HCT116 (cell line): ENCODE results near the gene IL15. TPM values are rescaled to one million over a fixed set of nuclear protein-coding genes. Genes with fewer than 3 reads are reported as not detected.

Experiments used
- ATAC-seq: fragments of 200-7000 bp; cut with Tn5 transposase; 2 replicates; pipeline ENCODE4 v1.9.1; 2020; ENCODE audit warnings: mild to moderate bottlenecking, moderate library complexity
- BruUV-seq: library from RNA; stranded (reverse); fragments of 400-500 nt; replicated peaks from 2 replicates; lab custom pipeline; 2021; lab: Mats Ljungman, UMichigan
- CTCF ChIA-PET: fragments of 300-600 bp; sonication (Branson Sonifier 250); formaldehyde crosslinking; loops from one replicate; lab custom pipeline; 2021; ENCODE audit warnings: antibody characterized with exemption; lab: Charles Lee
- POLR2A ChIA-PET: fragments of 300-600, 350-600 bp; sonication (Branson Sonifier 250); formaldehyde crosslinking; loops from one replicate; lab custom pipeline; 2021; ENCODE audit warnings: antibody characterized with exemption; lab: Charles Lee
- RAD21 ChIA-PET, 2 experiments: fragments of 300-600 bp; sonication (Branson Sonifier 250); formaldehyde crosslinking; loops; one replicate each; lab custom pipeline; 2023; ENCODE audit warnings: low total read pairs in 2 of 2; ENCODE audit not compliant: uncharacterized antibody in 2 of 2, unreplicated experiment in 2 of 2, low non-redundant PET in 1 of 2; lab: Charles Lee
- DNase-seq: peaks from one replicate; pipeline ENCODE4 v3.0.0-alpha.2; 2010; ENCODE audit warnings: low read depth, low spot score
- H2AFZ ChIP-seq: fragments of 200-600 bp; shearing (Covaris generic), sonication (generic); 2 replicates; pipeline ENCODE4 v1.6.1; 2017; ENCODE audit warnings: low read depth, mixed run types, mixed read lengths, antibody characterized with exemption, low read length; ENCODE audit not compliant: poor library complexity, severe bottlenecking
- H3K27ac ChIP-seq: 2 replicates; pipeline ENCODE4 v1.5.1; 2012; ENCODE audit warnings: low read depth, low read length
- H3K27me3 ChIP-seq: fragments of 200-600 bp; sonication (generic); 2 replicates; pipeline ENCODE4 v1.6.1; 2016; ENCODE audit warnings: mixed run types, low read length, mixed read lengths; ENCODE audit not compliant: insufficient read depth
- H3K36me3 ChIP-seq, 2 experiments: fragments of 200-500 bp in 1 of 2; fragments of 200-600 bp in 1 of 2; sonication (Bioruptor generic) in 1 of 2; sonication (generic) in 1 of 2; 2 replicates each; pipeline versions ENCODE4 v1.5.1 to v1.6.1; 2014 to 2016; ENCODE audit warnings: low read length in 2 of 2, inconsistent platforms in 1 of 2, mixed read lengths in 1 of 2, mixed run types in 1 of 2; ENCODE audit not compliant: insufficient read depth in 2 of 2, control insufficient read depth in 1 of 2
- H3K4me1 ChIP-seq, 2 experiments: fragments of 200-600 bp in 1 of 2; sonication (generic) in 1 of 2; 2 replicates each; pipeline versions ENCODE4 v1.5.1 to v1.6.1; 2012 to 2017; ENCODE audit warnings: low read length in 2 of 2, inconsistent platforms in 1 of 2, mild to moderate bottlenecking in 1 of 2, mixed read lengths in 1 of 2, mixed run types in 1 of 2, moderate library complexity in 1 of 2; ENCODE audit not compliant: insufficient read depth in 2 of 2, control insufficient read depth in 1 of 2
- H3K4me2 ChIP-seq: fragments of 200-600 bp; sonication (generic); 2 replicates; pipeline ENCODE4 v1.6.1; 2017; ENCODE audit warnings: mixed run types, low read length, mixed read lengths
- H3K4me3 ChIP-seq, 2 experiments: fragments of 200-600 bp in 1 of 2; sonication (generic) in 1 of 2; replicated peaks in 1 of 2; 2 replicates each; pipeline ENCODE4 v1.5.1; 2011 to 2016; ENCODE audit warnings: low read length in 2 of 2, control low read depth in 1 of 2, low read depth in 1 of 2, mild to moderate bottlenecking in 1 of 2, mixed read lengths in 1 of 2, mixed run types in 1 of 2
- H3K79me2 ChIP-seq: fragments of 200-600 bp; sonication (generic); 2 replicates; pipeline ENCODE4 v1.6.1; 2017; ENCODE audit warnings: mild to moderate bottlenecking, mixed run types, low read length, moderate library complexity, mixed read lengths; ENCODE audit not compliant: insufficient read depth
- H3K9ac ChIP-seq: fragments of 200-600 bp; sonication (generic); 2 replicates; pipeline ENCODE4 v1.6.1; 2016; ENCODE audit warnings: low read length, mixed read lengths
- H3K9me2 ChIP-seq: fragments of 200-600 bp; sonication (generic), shearing (Covaris generic); 2 replicates; pipeline ENCODE4 v1.6.1; 2017; ENCODE audit warnings: mixed run types, mild to moderate bottlenecking, moderate library complexity; ENCODE audit not compliant: insufficient read depth
- H3K9me3 ChIP-seq, 2 experiments: fragments of 200-500 bp in 1 of 2; fragments of 200-600 bp in 1 of 2; sonication (Bioruptor generic) in 1 of 2; sonication (generic) in 1 of 2; 2 replicates each; pipeline ENCODE4 v1.6.1; 2014 to 2017; ENCODE audit warnings: low read length in 2 of 2, mixed read lengths in 2 of 2, inconsistent platforms in 1 of 2, low read depth in 1 of 2, mild to moderate bottlenecking in 1 of 2, mixed run types in 1 of 2, moderate library complexity in 1 of 2; ENCODE audit not compliant: control insufficient read depth in 1 of 2, insufficient read depth in 1 of 2
- H4K20me1 ChIP-seq: fragments of 200-600 bp; sonication (generic), shearing (Covaris generic); 2 replicates; pipeline ENCODE4 v1.6.1; 2017; ENCODE audit warnings: mixed run types, mild to moderate bottlenecking, moderate library complexity; ENCODE audit not compliant: insufficient read depth
- CBX3 ChIP-seq: IDR thresholded peaks from 2 replicates; pipeline ENCODE4 v1.6.1; 2012; ENCODE audit warnings: low read depth
- CTCF ChIP-seq, 3 experiments: fragments of 200-600 bp in 1 of 3; sonication (generic) in 1 of 3; IDR thresholded peaks in 2 of 3; conservative IDR thresholded peaks in 1 of 3; 2 replicates each; pipeline ENCODE4 v1.5.1; 2012 to 2017; ENCODE audit warnings: low read depth in 2 of 3, low read length in 2 of 3, antibody characterized with exemption in 1 of 3, borderline replicate concordance in 1 of 3, control low read depth in 1 of 3, mild to moderate bottlenecking in 1 of 3, mixed read lengths in 1 of 3, mixed run types in 1 of 3, moderate library complexity in 1 of 3; ENCODE audit not compliant: insufficient read depth in 1 of 3
- EGR1 ChIP-seq: IDR thresholded peaks from 2 replicates; pipeline ENCODE4 v1.6.1; 2012; ENCODE audit warnings: low read depth
- EZH2 ChIP-seq: fragments of 200-600 bp; sonication (generic); IDR thresholded peaks from 2 replicates; pipeline ENCODE4 v1.6.1; 2017; ENCODE audit warnings: antibody characterized with exemption, mixed run types
- POLR2AphosphoS5 ChIP-seq: IDR thresholded peaks from 2 replicates; pipeline ENCODE4 v1.6.1; 2011; ENCODE audit warnings: mild to moderate bottlenecking, low read depth, low read length, moderate library complexity
- RAD21 ChIP-seq: IDR thresholded peaks from 2 replicates; pipeline ENCODE4 v1.6.1; 2012; ENCODE audit warnings: low read depth, mild to moderate bottlenecking
- REST ChIP-seq: IDR thresholded peaks from 2 replicates; pipeline ENCODE4 v1.6.1; 2012; ENCODE audit warnings: low read depth
- intact Hi-C: fragments of 100-400 bp; cut with micrococcal nuclease; formaldehyde crosslinking; loops from 2 replicates; pipeline ENCODE4 v1.10.0; 2022
- total RNA-seq: library from RNA; stranded (reverse); gene quantifications from one replicate; pipeline ENCODE4 v1.2.1, GENCODE V29; 2021; ENCODE audit not compliant: unreplicated experiment

IL15 gene
- total RNA-seq, 1 experiment from 2014 or later = 1.2 TPM

- ChIA-PET POLR2A (no interaction called here), CTCF (interaction anchor here (1.1 kb wide), 1 partner anchor 338 kb away, joined by 4 read pairs; no protein-coding TSS in a partner anchor)
Observed at GRCh38 chr4:141684785-141685184, 48.4 kb downstream of the IL15 start.

More at GRCh38 chr4:141684785-141685184, 48.4 kb downstream of the IL15 start:
- Histone ChIP-seq H3K4me2 (no peak overlapping the region), H2AFZ (no peak overlapping the region), H3K4me3 (no peak overlapping the region), H4K20me1 (no peaks in the 10 kb centered on the region), H3K9me3 (no peaks in the 10 kb centered on the region), H3K4me1 (peaks cover 8 to 12% of the 10 kb centered on the region in 2 experiments), H3K9ac (no peak overlapping the region), H3K9me2 (no peaks in the 10 kb centered on the region), H3K27me3 (no peaks in the 10 kb centered on the region), H3K36me3 (no peaks in the 10 kb centered on the region), H3K27ac (no peak overlapping the region), H3K79me2 (no peaks in the 10 kb centered on the region)
- ATAC-seq = no peak
- RAD21 ChIA-PET = no interaction called here
- DNase-seq = no peak
- TF ChIP-seq CBX3 (no peak), POLR2AphosphoS5 (no peak), CTCF (IDR thresholded peaks at IDR 0.05 in 2 of 3, conservative IDR thresholded peaks at IDR 0.05 in 1 of 3; ENCODE audit: borderline replicate concordance in 1 of 3, insufficient read depth in 1 of 3, low read depth in 2 of 3, low read length in 2 of 3) (no peak), EGR1 (no peak), REST (no peak), RAD21 (no peak), EZH2 (no peak)
- intact Hi-C loops = no loop called here
- BruUV-seq = no TSS peak
